Right lobe of liver (tissue), 4 donors: ENCODE measurements around the gene UMPS.

Source experiments
- CTCF ChIP-seq, 4 donors: fragments of 200-600 bp in 3 of 4; fragments of 450-650 bp in 1 of 4; IDR thresholded peaks; one replicate each; pipeline versions ENCODE4 v1.5.1 to v1.8.0; 2016 to 2022; ENCODE audit warnings: antibody characterized with exemption in 4 of 4, mild to moderate bottlenecking in 2 of 4
- POLR2A ChIP-seq: fragments of 450-650 bp; IDR thresholded peaks from one replicate; pipeline ENCODE4 v1.6.1; 2017; ENCODE audit warnings: antibody characterized with exemption, mild to moderate bottlenecking
- donor health status: DM: no; HTN: no; CAD: no.
- donor health status: DM: no; HTN: no; CAD: no.
- donor health status: DM: no; HTN: yes; CAD: no.

- TF ChIP-seq CTCF (IDR thresholded peaks at IDR 0.05) (no peak), POLR2A (no peak)
Observed at GRCh38 chr3:124752051-124752450, 21.8 kb downstream of the UMPS start.
